ENCODE data around the gene MOCS3. TPM values are rescaled to one million over a fixed set of nuclear protein-coding genes. Genes with fewer than 3 reads are reported as not detected.

Gene MOCS3
- polyA plus RNA-seq (ENCODE audit: insufficient read depth in 1 of 5, insufficient read length in 5 of 5, low replicate concordance in 1 of 5), result 1 to 10 TPM; 3.2 to 4.1 (median 3.8) TPM
- long read RNA-seq, donor 1, full-length matches to known transcripts, result 15 of 15 reads
- long read RNA-seq, donor 1, partial matches to known transcripts, result 0 of 15 reads
- long read RNA-seq, donor 1, other reads (novel, unspliced or antisense), result 0 of 15 reads
- long read RNA-seq, donor 2, full-length matches to known transcripts, result 15 of 15 reads
- long read RNA-seq, donor 2, partial matches to known transcripts, result 0 of 15 reads
- long read RNA-seq, donor 2, other reads (novel, unspliced or antisense), result 0 of 15 reads
- long read RNA-seq, donor 3, full-length matches to known transcripts, result 27 of 27 reads
- long read RNA-seq, donor 3, partial matches to known transcripts, result 0 of 27 reads
- long read RNA-seq, donor 3, other reads (novel, unspliced or antisense), result 0 of 27 reads
- long read RNA-seq, donor 4, full-length matches to known transcripts, result 7 of 7 reads
- long read RNA-seq, donor 4, partial matches to known transcripts, result 0 of 7 reads
- long read RNA-seq, donor 4, other reads (novel, unspliced or antisense), result 0 of 7 reads
- long read RNA-seq, donor 5, full-length matches to known transcripts, result 23 of 23 reads
- long read RNA-seq, donor 5, partial matches to known transcripts, result 0 of 23 reads
- long read RNA-seq, donor 5, other reads (novel, unspliced or antisense), result 0 of 23 reads
- long read RNA-seq, donor 6, full-length matches to known transcripts, result 24 of 24 reads
- long read RNA-seq, donor 6, partial matches to known transcripts, result 0 of 24 reads
- long read RNA-seq, donor 6, other reads (novel, unspliced or antisense), result 0 of 24 reads
- long read RNA-seq, donor 7, full-length matches to known transcripts, result 9 of 9 reads
- long read RNA-seq, donor 7, partial matches to known transcripts, result 0 of 9 reads
- long read RNA-seq, donor 7, other reads (novel, unspliced or antisense), result 0 of 9 reads
- long read RNA-seq, donor 8, full-length matches to known transcripts, result 1 of 1 reads
- long read RNA-seq, donor 8, partial matches to known transcripts, result 0 of 1 reads
- long read RNA-seq, donor 8, other reads (novel, unspliced or antisense), result 0 of 1 reads

DNA sequence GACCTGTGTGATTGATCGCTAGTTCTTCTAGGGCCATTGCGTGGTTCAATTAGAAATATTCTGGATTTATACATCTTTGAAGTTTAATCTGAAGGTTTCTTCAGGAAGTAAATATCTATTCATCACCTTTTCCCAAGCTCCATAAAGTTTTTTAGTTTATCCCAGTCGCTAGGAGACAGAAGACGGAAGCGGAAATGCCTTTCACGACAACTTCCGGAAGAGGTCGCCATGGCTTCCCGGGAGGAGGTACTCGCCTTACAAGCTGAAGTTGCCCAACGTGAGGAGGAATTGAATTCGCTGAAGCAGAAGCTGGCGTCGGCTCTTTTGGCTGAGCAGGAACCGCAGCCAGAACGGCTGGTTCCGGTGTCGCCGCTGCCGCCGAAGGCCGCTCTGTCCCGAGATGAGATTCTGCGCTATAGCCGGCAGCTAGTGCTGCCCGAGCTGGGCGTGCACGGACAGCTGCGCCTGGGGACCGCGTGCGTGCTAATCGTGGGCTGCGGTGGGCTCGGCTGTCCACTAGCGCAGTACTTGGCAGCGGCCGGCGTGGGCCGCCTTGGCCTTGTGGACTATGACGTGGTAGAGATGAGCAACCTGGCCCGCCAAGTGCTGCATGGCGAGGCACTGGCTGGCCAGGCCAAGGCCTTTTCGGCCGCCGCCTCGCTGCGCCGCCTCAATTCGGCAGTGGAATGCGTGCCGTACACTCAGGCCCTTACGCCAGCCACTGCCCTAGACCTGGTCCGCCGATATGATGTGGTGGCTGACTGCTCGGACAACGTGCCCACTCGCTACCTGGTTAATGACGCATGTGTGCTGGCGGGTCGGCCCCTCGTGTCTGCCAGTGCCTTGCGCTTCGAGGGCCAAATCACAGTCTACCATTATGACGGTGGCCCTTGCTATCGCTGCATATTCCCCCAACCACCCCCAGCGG, at the start of gene MOCS3:
Gene MOCS3 (plus strand): TSS at position 204 of the 928 bp plus-strand sequence. CDS start 25 bp downstream, at position 229.
- DNase-seq, result peak; percentile 90 to 93

DNA sequence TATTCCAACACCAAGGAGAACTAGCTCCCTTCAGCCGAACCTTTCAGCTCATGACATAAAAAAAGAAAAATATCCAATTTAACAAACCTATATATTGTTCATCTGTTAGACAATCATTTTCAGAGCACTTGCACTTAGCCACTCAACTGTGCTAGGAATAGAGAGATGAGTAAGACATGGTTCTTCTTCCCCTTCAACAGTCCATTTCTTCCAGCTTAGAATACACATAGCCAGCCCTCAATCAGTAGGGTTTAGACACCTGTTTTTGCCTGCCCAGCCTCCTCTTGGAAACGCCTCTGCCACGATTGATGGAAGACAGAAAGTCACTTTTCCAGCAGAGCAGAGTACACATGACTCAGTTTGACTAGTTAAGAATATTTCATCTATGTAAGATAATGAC, 49.2 kb upstream of the MOCS3 start:
- DNase-seq, result no peak

DNA sequence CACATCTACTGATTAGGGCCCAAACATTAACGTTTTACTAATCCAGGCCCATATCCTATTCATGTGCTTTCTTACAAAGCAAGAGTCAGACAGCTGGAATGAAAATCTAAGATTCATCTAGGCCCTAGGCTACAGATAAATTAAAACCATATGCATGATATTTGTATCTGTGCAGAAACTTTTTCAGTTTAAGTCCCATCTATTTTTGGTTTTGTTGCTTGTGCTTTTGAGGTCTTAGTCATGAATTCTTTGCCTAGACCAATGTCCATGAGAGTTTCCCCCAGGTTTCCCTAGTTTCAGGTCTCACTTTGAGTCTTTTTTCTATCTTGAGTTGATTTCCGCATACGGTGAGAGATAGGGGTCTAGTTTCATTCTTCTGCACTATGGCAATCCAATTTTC, 47.6 kb upstream of the MOCS3 start:
- no peak for DNase-seq

DNA sequence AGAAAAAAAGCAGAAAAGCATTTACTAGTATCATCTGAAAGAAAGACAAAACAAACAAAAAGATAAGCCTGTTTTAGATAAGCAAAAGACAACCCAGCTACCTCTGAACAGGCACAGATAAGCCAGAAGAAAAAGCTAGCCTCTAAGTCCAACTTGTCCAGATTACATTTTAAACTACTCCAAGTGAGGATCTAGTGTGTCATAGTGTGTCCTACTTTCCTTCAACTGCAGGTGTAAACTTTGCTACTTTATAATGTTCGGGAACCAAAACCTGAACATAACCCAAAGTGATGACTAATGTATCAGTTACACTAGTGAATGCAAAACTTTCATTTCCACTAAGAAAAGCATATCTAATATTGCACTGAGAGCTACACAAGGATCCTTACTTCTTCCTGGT, 46.9 kb upstream of the MOCS3 start:
- no peak for DNase-seq

- DNase-seq, result no peak
Observed at GRCh38 chr20:50913690-50914375, 44.8 kb upstream of the MOCS3 start.

GRCh38 chr20:50915424-50915823, 43.2 kb upstream of the MOCS3 start:
- no peak for DNase-seq

- DNase-seq, result no peak
Observed at GRCh38 chr20:50916257-50916656, 42.4 kb upstream of the MOCS3 start.

- DNase-seq, result no peak
Observed at GRCh38 chr20:50916934-50917333, 41.7 kb upstream of the MOCS3 start.

DNA sequence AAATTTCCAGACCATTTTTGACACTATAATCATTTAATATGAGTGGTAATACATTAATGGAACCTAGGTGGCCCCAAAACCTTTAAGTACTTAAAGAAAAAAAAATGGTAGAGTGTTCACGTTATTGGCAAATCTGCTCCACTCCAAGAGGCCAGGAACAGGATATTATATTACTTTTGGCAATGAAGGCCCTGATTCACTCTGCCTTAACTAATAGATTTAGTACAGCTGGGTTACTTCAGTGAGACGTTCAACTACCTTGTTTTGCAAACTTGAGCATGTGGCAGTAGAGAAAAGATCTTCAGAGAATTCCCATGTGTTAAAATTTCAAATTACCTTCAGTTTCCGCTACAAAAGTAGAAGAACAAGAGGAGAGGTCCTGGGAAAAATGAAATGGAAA, 40.2 kb upstream of the MOCS3 start:
- DNase-seq, result no peak

DNA sequence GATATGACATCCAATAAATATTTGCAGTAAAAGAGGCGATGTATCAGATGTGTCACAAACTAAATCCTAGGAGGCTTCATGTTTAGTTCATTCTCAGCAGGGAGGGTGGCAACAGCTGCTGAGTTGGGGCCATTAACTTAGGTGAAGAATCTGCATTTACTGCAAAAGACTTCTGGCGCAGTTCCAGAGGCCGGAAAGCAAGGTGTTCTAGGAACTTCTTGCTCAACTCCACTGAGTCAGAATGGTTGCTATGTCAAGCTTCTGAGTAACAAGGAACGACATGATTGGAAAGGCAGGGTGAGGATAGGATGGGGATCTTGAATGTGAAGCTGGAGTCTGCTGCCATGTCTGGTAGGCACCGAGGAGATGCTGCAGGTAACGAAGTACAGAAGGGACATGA, 39.1 kb upstream of the MOCS3 start:
- DNase-seq, result no peak

GRCh38 chr20:50920997-50921396, 37.6 kb upstream of the MOCS3 start:
- DNase-seq, result no peak

DNA sequence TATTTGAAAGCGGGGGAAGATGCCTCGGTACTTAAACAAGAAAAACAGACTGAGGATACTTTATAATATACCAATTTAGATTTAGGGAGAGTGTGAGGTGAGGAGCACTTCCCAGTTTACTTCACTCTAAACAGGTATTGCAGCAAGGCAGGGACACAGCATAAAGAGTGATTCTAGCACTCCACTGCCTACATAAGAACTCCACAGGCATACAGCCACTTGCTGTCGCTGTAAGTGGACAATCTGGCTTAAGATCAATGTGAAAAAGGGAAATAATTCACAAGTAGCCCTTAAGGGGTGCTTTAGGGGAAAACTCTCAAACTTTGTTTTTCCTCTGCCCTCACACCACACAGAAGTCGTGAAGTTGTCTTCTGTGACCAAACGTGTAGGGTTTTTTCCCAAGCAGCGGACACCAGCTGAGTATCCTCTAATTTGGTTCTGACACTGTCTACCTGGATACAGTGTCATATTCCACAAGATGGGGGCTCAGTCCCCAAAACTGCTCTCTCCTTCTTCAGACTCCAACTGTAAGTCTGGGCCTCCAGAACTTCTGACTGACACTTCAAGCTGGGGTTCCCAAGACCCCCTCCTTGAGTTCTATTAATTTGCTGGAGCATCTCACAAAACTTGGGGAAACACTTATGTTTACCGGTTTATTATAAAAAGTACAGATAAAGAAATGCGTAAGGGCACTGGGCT, 36.7 kb upstream of the MOCS3 start:
- DNase-seq, result no peak

- DNase-seq, result no peak
Observed at GRCh38 chr20:50924261-50924920, 34.2 kb upstream of the MOCS3 start.

DNA sequence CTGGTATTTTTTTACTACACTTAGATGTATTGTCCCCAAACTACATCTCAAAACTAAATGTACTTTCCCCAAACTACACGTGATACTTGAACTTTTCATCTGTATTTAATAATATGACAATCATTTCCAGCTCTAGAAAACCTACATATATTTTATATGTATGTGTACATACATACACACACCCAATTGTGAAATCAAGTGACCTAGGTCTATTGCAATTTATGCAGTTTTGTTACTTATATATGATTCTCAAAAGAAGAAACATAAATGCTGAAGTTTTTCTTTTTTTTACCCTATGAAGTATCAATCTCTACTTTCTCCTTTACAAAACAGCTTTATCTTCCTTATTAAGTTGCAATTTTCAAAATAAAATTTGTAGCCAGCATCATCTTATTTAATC, 32.1 kb upstream of the MOCS3 start:
- DNase-seq, result no peak

DNA sequence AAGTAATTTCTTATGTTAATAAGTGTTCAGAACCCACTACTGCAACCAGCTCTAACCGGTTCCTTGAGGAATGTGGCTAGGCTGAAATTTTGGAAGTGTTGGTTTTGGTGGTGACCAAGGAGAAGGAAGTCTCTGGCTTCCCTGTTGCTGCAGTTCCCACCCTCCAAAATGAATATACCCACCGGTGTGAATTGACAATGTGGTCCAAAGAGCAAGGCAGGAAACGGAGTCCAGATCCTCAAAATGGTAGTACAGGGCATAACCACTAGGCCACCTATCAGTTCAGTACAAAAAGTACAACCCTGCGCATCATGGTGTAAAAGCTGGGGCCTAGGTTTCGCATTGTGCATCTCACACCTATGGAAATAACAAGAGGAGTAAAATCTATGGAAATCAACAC, 30.1 kb upstream of the MOCS3 start:
- DNase-seq, result no peak

DNA sequence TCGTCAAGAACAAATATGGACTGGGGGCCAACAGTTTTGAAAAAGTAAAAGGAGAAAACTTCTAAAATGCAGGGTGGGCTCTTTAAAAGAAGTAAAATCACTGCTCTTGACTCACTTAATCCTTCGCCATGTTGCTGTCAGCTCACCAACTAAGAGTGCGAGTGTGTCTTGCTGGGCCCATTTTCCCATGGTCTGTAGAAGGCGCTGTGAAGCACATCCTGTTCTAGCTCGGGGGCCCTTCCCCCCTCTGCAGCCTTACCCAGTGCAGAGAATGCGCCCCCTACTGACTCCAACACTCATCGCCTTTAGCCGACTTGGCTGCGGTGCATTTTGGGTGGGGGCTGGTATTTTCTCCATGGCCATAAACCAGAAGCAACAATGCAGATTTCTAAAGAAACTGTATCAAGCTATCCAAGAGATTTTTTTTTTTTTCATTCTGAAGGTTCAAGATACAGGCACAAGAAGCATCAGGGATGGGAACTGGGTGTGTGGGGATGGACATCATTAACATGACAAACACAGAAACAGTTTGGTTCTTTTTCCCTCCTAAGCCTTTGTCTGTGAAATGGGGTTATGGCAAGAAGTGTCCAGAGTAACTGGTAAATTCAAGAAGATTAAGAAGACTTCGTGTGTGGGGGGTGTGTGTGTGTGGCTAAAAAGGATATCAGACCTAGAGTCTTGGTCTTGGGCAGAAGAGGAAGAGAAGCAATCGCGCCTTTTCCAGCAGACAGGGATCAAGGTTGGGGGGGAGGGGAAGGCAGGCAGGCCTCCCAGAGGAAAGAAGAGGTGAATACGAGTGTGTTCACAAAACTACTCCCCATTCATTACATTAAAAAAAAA, 29.1 kb upstream of the MOCS3 start:
- DNase-seq, result peak; percentile 86 to 92

- DNase-seq, result no peak
Observed at GRCh38 chr20:50930139-50930975, 28.3 kb upstream of the MOCS3 start.

DNA sequence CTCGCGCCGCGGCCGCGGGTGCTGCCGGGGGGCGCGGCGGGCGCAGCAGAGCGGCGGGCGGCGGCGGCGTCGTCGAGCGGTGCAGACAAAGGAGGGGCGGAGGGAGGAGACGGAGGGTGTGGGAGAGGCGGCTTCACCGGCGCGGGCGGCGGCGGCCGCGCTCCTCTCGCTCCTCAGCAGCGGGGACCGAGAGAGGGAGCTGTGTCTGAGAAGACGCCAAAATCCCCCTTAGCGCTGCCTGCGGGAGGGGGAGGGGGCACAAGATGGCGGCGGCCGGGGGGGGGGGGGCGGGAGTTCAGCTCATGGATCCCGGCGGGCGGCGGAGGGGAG, 27.7 kb upstream of the MOCS3 start:
- no peak for DNase-seq
